HCT116 (cell line): ENCODE results near the gene GNPTAB. TPM values are rescaled to one million over a fixed set of nuclear protein-coding genes. Genes with fewer than 3 reads are reported as not detected.

Source experiments
- ATAC-seq: fragments of 200-7000 bp; cut with Tn5 transposase; 2 replicates; pipeline ENCODE4 v1.9.1; 2020; ENCODE audit warnings: mild to moderate bottlenecking, moderate library complexity
- BruUV-seq: library from RNA; stranded (reverse); fragments of 400-500 nt; replicated peaks from 2 replicates; lab custom pipeline; 2021; lab: Mats Ljungman, UMichigan
- CTCF ChIA-PET: fragments of 300-600 bp; sonication (Branson Sonifier 250); formaldehyde crosslinking; loops from one replicate; lab custom pipeline; 2021; ENCODE audit warnings: antibody characterized with exemption; lab: Charles Lee
- POLR2A ChIA-PET: fragments of 300-600, 350-600 bp; sonication (Branson Sonifier 250); formaldehyde crosslinking; loops from one replicate; lab custom pipeline; 2021; ENCODE audit warnings: antibody characterized with exemption; lab: Charles Lee
- RAD21 ChIA-PET, 2 experiments: fragments of 300-600 bp; sonication (Branson Sonifier 250); formaldehyde crosslinking; loops; one replicate each; lab custom pipeline; 2023; ENCODE audit warnings: low total read pairs in 2 of 2; ENCODE audit not compliant: uncharacterized antibody in 2 of 2, unreplicated experiment in 2 of 2, low non-redundant PET in 1 of 2; lab: Charles Lee
- DNase-seq: peaks from one replicate; pipeline ENCODE4 v3.0.0-alpha.2; 2010; ENCODE audit warnings: low read depth, low spot score
- H2AFZ ChIP-seq: fragments of 200-600 bp; shearing (Covaris generic), sonication (generic); 2 replicates; pipeline ENCODE4 v1.6.1; 2017; ENCODE audit warnings: low read depth, mixed run types, mixed read lengths, antibody characterized with exemption, low read length; ENCODE audit not compliant: poor library complexity, severe bottlenecking
- H3K27ac ChIP-seq: 2 replicates; pipeline ENCODE4 v1.5.1; 2012; ENCODE audit warnings: low read depth, low read length
- H3K27me3 ChIP-seq: fragments of 200-600 bp; sonication (generic); 2 replicates; pipeline ENCODE4 v1.6.1; 2016; ENCODE audit warnings: mixed run types, low read length, mixed read lengths; ENCODE audit not compliant: insufficient read depth
- H3K36me3 ChIP-seq, 2 experiments: fragments of 200-500 bp in 1 of 2; fragments of 200-600 bp in 1 of 2; sonication (Bioruptor generic) in 1 of 2; sonication (generic) in 1 of 2; 2 replicates each; pipeline versions ENCODE4 v1.5.1 to v1.6.1; 2014 to 2016; ENCODE audit warnings: low read length in 2 of 2, inconsistent platforms in 1 of 2, mixed read lengths in 1 of 2, mixed run types in 1 of 2; ENCODE audit not compliant: insufficient read depth in 2 of 2, control insufficient read depth in 1 of 2
- H3K4me1 ChIP-seq, 2 experiments: fragments of 200-600 bp in 1 of 2; sonication (generic) in 1 of 2; 2 replicates each; pipeline versions ENCODE4 v1.5.1 to v1.6.1; 2012 to 2017; ENCODE audit warnings: low read length in 2 of 2, inconsistent platforms in 1 of 2, mild to moderate bottlenecking in 1 of 2, mixed read lengths in 1 of 2, mixed run types in 1 of 2, moderate library complexity in 1 of 2; ENCODE audit not compliant: insufficient read depth in 2 of 2, control insufficient read depth in 1 of 2
- H3K4me2 ChIP-seq: fragments of 200-600 bp; sonication (generic); 2 replicates; pipeline ENCODE4 v1.6.1; 2017; ENCODE audit warnings: mixed run types, low read length, mixed read lengths
- H3K4me3 ChIP-seq, 2 experiments: fragments of 200-600 bp in 1 of 2; sonication (generic) in 1 of 2; replicated peaks in 1 of 2; 2 replicates each; pipeline ENCODE4 v1.5.1; 2011 to 2016; ENCODE audit warnings: low read length in 2 of 2, control low read depth in 1 of 2, low read depth in 1 of 2, mild to moderate bottlenecking in 1 of 2, mixed read lengths in 1 of 2, mixed run types in 1 of 2
- H3K79me2 ChIP-seq: fragments of 200-600 bp; sonication (generic); 2 replicates; pipeline ENCODE4 v1.6.1; 2017; ENCODE audit warnings: mild to moderate bottlenecking, mixed run types, low read length, moderate library complexity, mixed read lengths; ENCODE audit not compliant: insufficient read depth
- H3K9ac ChIP-seq: fragments of 200-600 bp; sonication (generic); 2 replicates; pipeline ENCODE4 v1.6.1; 2016; ENCODE audit warnings: low read length, mixed read lengths
- H3K9me2 ChIP-seq: fragments of 200-600 bp; sonication (generic), shearing (Covaris generic); 2 replicates; pipeline ENCODE4 v1.6.1; 2017; ENCODE audit warnings: mixed run types, mild to moderate bottlenecking, moderate library complexity; ENCODE audit not compliant: insufficient read depth
- H3K9me3 ChIP-seq, 2 experiments: fragments of 200-500 bp in 1 of 2; fragments of 200-600 bp in 1 of 2; sonication (Bioruptor generic) in 1 of 2; sonication (generic) in 1 of 2; 2 replicates each; pipeline ENCODE4 v1.6.1; 2014 to 2017; ENCODE audit warnings: low read length in 2 of 2, mixed read lengths in 2 of 2, inconsistent platforms in 1 of 2, low read depth in 1 of 2, mild to moderate bottlenecking in 1 of 2, mixed run types in 1 of 2, moderate library complexity in 1 of 2; ENCODE audit not compliant: control insufficient read depth in 1 of 2, insufficient read depth in 1 of 2
- H4K20me1 ChIP-seq: fragments of 200-600 bp; sonication (generic), shearing (Covaris generic); 2 replicates; pipeline ENCODE4 v1.6.1; 2017; ENCODE audit warnings: mixed run types, mild to moderate bottlenecking, moderate library complexity; ENCODE audit not compliant: insufficient read depth
- CBX3 ChIP-seq: IDR thresholded peaks from 2 replicates; pipeline ENCODE4 v1.6.1; 2012; ENCODE audit warnings: low read depth
- CEBPB ChIP-seq: IDR thresholded peaks from 2 replicates; pipeline ENCODE4 v1.6.1; 2012; ENCODE audit warnings: low read depth
- EZH2 ChIP-seq: fragments of 200-600 bp; sonication (generic); IDR thresholded peaks from 2 replicates; pipeline ENCODE4 v1.6.1; 2017; ENCODE audit warnings: antibody characterized with exemption, mixed run types
- EZH2phosphoT487 ChIP-seq: fragments of 200-600 bp; IDR thresholded peaks from 2 replicates; pipeline ENCODE4 v1.6.1; 2018; ENCODE audit warnings: antibody characterized with exemption, borderline replicate concordance
- FOSL1 ChIP-seq: IDR thresholded peaks from 2 replicates; pipeline ENCODE4 v1.6.1; 2012; ENCODE audit warnings: low read depth
- JUND ChIP-seq: IDR thresholded peaks from 2 replicates; pipeline ENCODE4 v1.6.1; 2012
- POLR2AphosphoS5 ChIP-seq: IDR thresholded peaks from 2 replicates; pipeline ENCODE4 v1.6.1; 2011; ENCODE audit warnings: mild to moderate bottlenecking, low read depth, low read length, moderate library complexity
- RAD21 ChIP-seq: IDR thresholded peaks from 2 replicates; pipeline ENCODE4 v1.6.1; 2012; ENCODE audit warnings: low read depth, mild to moderate bottlenecking
- SIN3A ChIP-seq: IDR thresholded peaks from 2 replicates; pipeline ENCODE4 v1.6.1; 2012; ENCODE audit warnings: low read depth
- SRF ChIP-seq: IDR thresholded peaks from 2 replicates; pipeline ENCODE4 v1.6.1; 2012; ENCODE audit warnings: low read depth
- TCF7L2 ChIP-seq: IDR thresholded peaks from 2 replicates; pipeline ENCODE4 v1.7.0; 2011; ENCODE audit warnings: borderline replicate concordance, inconsistent platforms; ENCODE audit not compliant: insufficient read depth, insufficient read length; ENCODE audit errors: extremely low read depth
- intact Hi-C: fragments of 100-400 bp; cut with micrococcal nuclease; formaldehyde crosslinking; loops from 2 replicates; pipeline ENCODE4 v1.10.0; 2022
- total RNA-seq: library from RNA; stranded (reverse); gene quantifications from one replicate; pipeline ENCODE4 v1.2.1, GENCODE V29; 2021; ENCODE audit not compliant: unreplicated experiment
- TF ChIP-seq, protein P1 (sequence below): IDR thresholded peaks from 2 replicates; pipeline ENCODE4 v1.6.1; 2012
- TF ChIP-seq, protein P2 (sequence below): IDR thresholded peaks from 2 replicates; pipeline ENCODE4 v1.6.1; 2012

GNPTAB gene
- total RNA-seq, 1 experiment from 2014 or later: 41.4 TPM

DNA sequence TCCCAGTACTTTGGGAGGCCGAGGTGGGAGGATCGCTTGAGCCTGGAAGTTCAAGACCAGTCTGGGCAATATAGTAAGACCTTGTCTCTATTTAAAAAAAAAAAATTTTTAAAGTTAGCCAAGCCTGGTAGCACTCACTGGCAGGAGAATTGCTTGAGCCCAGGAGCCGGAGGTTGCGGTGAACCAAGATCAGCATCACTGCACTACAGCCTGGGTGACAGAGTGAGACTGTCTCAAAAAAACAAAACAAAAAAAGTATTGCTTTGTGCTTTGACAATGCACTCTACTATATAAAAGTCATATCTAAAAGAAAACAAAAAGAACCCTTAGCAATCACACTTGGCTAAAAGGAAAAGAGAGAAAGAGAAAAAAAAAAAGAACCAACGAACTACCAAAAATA lies 26.8 kb downstream of the GNPTAB start (continued):
- TF ChIP-seq SIN3A: no peak
- TF ChIP-seq CBX3: no peak
- TF ChIP-seq TCF7L2: no peak
- no peak for TF ChIP-seq POLR2AphosphoS5

DNA sequence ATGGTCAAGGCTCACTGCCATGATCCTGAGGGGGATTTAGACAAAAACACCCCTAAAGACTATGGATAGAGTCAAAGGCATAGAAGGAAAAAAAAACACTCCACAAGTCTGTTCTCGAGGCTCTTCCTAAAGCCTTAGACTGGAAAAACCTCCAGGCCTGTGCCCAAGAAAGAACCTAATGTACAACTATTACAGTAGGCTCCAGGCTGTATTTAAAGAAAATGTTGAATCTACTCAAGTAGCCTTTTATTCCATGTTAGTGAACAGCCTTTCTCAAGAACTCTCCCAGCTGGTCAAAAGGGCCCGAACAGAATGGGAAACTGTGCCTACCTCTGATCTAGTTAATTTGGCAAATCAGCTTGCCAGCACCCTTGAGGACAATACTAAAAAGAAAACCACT lies 28.3 kb downstream of the GNPTAB start:
- DNase-seq: no peak
- no peak overlapping the region for H3K9ac ChIP-seq

More for the DNA sequence above, 28.3 kb downstream of the GNPTAB start:
- no peak overlapping the region for H3K4me3 ChIP-seq
- POLR2A ChIA-PET: no interaction called here
- CTCF ChIA-PET: no interaction called here
- no TSS peak for BruUV-seq
- H3K9me2 ChIP-seq: no peaks in the 10 kb centered on the region
- no peak for ATAC-seq
- H3K27me3 ChIP-seq: no peaks in the 10 kb centered on the region
- H3K27ac ChIP-seq: no peak overlapping the region
- intact Hi-C loops: no loop called here
- no peaks in the 10 kb centered on the region for H3K9me3 ChIP-seq
- H3K4me1 ChIP-seq: no peaks in the 10 kb centered on the region
- H3K36me3 ChIP-seq: no peaks in the 10 kb centered on the region
- no peak overlapping the region for H3K4me2 ChIP-seq
- RAD21 ChIA-PET: no interaction called here
- H3K79me2 ChIP-seq: peaks cover 13% of the 10 kb centered on the region
- H2AFZ ChIP-seq: no peak overlapping the region
- TF ChIP-seq, protein P1, sequence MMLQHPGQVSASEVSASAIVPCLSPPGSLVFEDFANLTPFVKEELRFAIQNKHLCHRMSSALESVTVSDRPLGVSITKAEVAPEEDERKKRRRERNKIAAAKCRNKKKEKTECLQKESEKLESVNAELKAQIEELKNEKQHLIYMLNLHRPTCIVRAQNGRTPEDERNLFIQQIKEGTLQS: no peak
- TF ChIP-seq TCF7L2 (no peak), FOSL1 (no peak), CEBPB (no peak), CBX3 (no peak), SRF (no peak), JUND (no peak), EZH2phosphoT487 (no peak), EZH2 (no peak), RAD21 (no peak)
- TF ChIP-seq, protein P2, sequence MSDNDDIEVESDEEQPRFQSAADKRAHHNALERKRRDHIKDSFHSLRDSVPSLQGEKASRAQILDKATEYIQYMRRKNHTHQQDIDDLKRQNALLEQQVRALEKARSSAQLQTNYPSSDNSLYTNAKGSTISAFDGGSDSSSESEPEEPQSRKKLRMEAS: no peak
- no peaks in the 10 kb centered on the region for H4K20me1 ChIP-seq
